CD14-positive monocyte (primary cell): Measurements from ENCODE around the gene PAM16. TPM values are rescaled to one million over a fixed set of nuclear protein-coding genes. Genes with fewer than 3 reads are reported as not detected.

Experiments
- DNase-seq, 3 donors: peaks; one replicate each; pipeline ENCODE4 v3.0.0-alpha.2; 2011 to 2022
- H2AFZ ChIP-seq: 2 replicates; pipeline ENCODE4 v1.6.0; 2012; ENCODE audit warnings: mild to moderate bottlenecking, low read depth, low read length, inconsistent platforms; ENCODE audit not compliant: insufficient read depth, poor library complexity, severe bottlenecking
- H3K27ac ChIP-seq, 2 donors: 1 replicate in 1 of 2; 2 replicates in 1 of 2; pipeline ENCODE4 v1.5.1; 2012 to 2013; ENCODE audit warnings: low read length in 2 of 2, control low read depth in 1 of 2, inconsistent platforms in 1 of 2, low read depth in 1 of 2, mild to moderate bottlenecking in 1 of 2
- H3K27me3 ChIP-seq, 2 donors: one replicate each; pipeline versions ENCODE4 v1.6.0 to v1.6.1; 2011 to 2013; ENCODE audit warnings: low read length in 2 of 2; ENCODE audit not compliant: control insufficient read depth in 2 of 2, insufficient read depth in 2 of 2
- H3K36me3 ChIP-seq, 2 donors: replicated peaks in 1 of 2; 1 replicate in 1 of 2; 2 replicates in 1 of 2; pipeline versions ENCODE4 v1.5.1 to v1.6.1; 2012 to 2013; ENCODE audit warnings: low read length in 2 of 2, control low read depth in 1 of 2, inconsistent platforms in 1 of 2, mild to moderate bottlenecking in 1 of 2; ENCODE audit not compliant: insufficient read depth in 2 of 2, control insufficient read depth in 1 of 2
- H3K4me1 ChIP-seq, 2 donors: 1 replicate in 1 of 2; 2 replicates in 1 of 2; pipeline versions ENCODE4 v1.5.1 to v1.6.1; 2012 to 2013; ENCODE audit warnings: low read length in 2 of 2, control low read depth in 1 of 2, inconsistent platforms in 1 of 2, mild to moderate bottlenecking in 1 of 2, moderate library complexity in 1 of 2; ENCODE audit not compliant: insufficient read depth in 2 of 2, control insufficient read depth in 1 of 2
- H3K4me2 ChIP-seq: replicated peaks from 2 replicates; pipeline ENCODE3; 2012; ENCODE audit warnings: low read length, moderate library complexity, mild to moderate bottlenecking; ENCODE audit not compliant: poor library complexity, severe bottlenecking; ENCODE audit errors: extremely low read depth
- H3K4me3 ChIP-seq, 3 experiments: fragments of 200-600 bp in 1 of 3; sonication (generic) in 1 of 3; replicated peaks in 1 of 3; 1 replicate in 2 of 3; 2 replicates in 1 of 3; pipeline ENCODE4 v1.5.1; 2011 to 2013; ENCODE audit warnings: low read length in 3 of 3, mild to moderate bottlenecking in 3 of 3, control low read depth in 2 of 3, low read depth in 2 of 3, inconsistent platforms in 1 of 3, moderate library complexity in 1 of 3
- H3K79me2 ChIP-seq: 2 replicates; pipeline ENCODE4 v1.6.0; 2012; ENCODE audit warnings: mild to moderate bottlenecking, control low read depth, inconsistent platforms, low read length, moderate library complexity; ENCODE audit not compliant: insufficient read depth
- H3K9ac ChIP-seq: 2 replicates; pipeline ENCODE4 v1.6.0; 2017; ENCODE audit warnings: low read length, mild to moderate bottlenecking; ENCODE audit not compliant: insufficient read depth, poor library complexity, severe bottlenecking
- H3K9me3 ChIP-seq, 2 donors: replicated peaks in 1 of 2; 1 replicate in 1 of 2; 2 replicates in 1 of 2; pipeline versions ENCODE4 v1.5.1 to v1.6.1; 2012 to 2013; ENCODE audit warnings: low read length in 2 of 2, control low read depth in 1 of 2; ENCODE audit not compliant: control insufficient read depth in 1 of 2, insufficient read depth in 1 of 2
- H4K20me1 ChIP-seq: 2 replicates; pipeline ENCODE4 v1.6.0; 2012; ENCODE audit warnings: mild to moderate bottlenecking, low read length, control low read depth, moderate library complexity; ENCODE audit not compliant: insufficient read depth
- H3K27ac Mint-ChIP-seq, 7 donors: one replicate each; pipeline ENCODE4 v1.8.0; 2020; ENCODE audit warnings: mild to moderate bottlenecking in 7 of 7, mixed read lengths in 7 of 7, moderate library complexity in 6 of 7, inconsistent platforms in 2 of 7
- H3K27me3 Mint-ChIP-seq, 3 donors: one replicate each; pipeline ENCODE4 v1.8.0; 2021 to 2022; ENCODE audit warnings: low read depth in 3 of 3, mild to moderate bottlenecking in 3 of 3, mixed read lengths in 3 of 3, moderate library complexity in 3 of 3, inconsistent platforms in 1 of 3
- H3K36me3 Mint-ChIP-seq, 2 donors: one replicate each; pipeline ENCODE4 v1.8.0; 2020; ENCODE audit warnings: mixed read lengths in 2 of 2, inconsistent platforms in 1 of 2, mild to moderate bottlenecking in 1 of 2
- H3K4me1 Mint-ChIP-seq: one replicate; pipeline ENCODE4 v1.8.0; 2020; ENCODE audit warnings: mild to moderate bottlenecking, mixed read lengths
- H3K4me3 Mint-ChIP-seq, 2 donors: one replicate each; pipeline ENCODE4 v1.8.0; 2020; ENCODE audit warnings: mild to moderate bottlenecking in 2 of 2, mixed read lengths in 2 of 2, moderate library complexity in 1 of 2
- H3K9me3 Mint-ChIP-seq, 7 donors: one replicate each; pipeline ENCODE4 v1.8.0; 2020 to 2022; ENCODE audit warnings: mixed read lengths in 7 of 7, mild to moderate bottlenecking in 6 of 7, moderate library complexity in 6 of 7, inconsistent platforms in 2 of 7
- WGBS: methylation state at CpG from one replicate; pipeline ENCODE4 v1.1.5; 2013; ENCODE audit warnings: missing lambda C conversion rate; ENCODE audit not compliant: insufficient coverage; 5-methylcytosine and 5-hydroxymethylcytosine counted together
- intact Hi-C, 2 donors: fragments of 100-400 bp; cut with micrococcal nuclease; formaldehyde crosslinking; loops; one replicate each; pipeline versions ENCODE4 v1.15.0 to v1.15.1; 2023
- polyA plus RNA-seq, 3 donors: library from polyadenylated mRNA; depleted of rRNA in 1 of 3; unstranded in 2 of 3; stranded (reverse) in 1 of 3; fragments of 300-500 nt in 2 of 3; fragments of >200 nt in 1 of 3; fragmentation: Illumina TruSeq in 2 of 3; gene quantifications; 1 replicate in 2 of 3; 2 replicates in 1 of 3; pipeline ENCODE4 v1.2.3, GENCODE V29; 2012 to 2021
- TF ChIP-seq, protein P1 (sequence below): fragments of 200-600 bp; IDR thresholded peaks from one replicate; pipeline ENCODE4 v1.8.0; 2022; ENCODE audit warnings: antibody characterized with exemption, mild to moderate bottlenecking

PAM16 gene
- polyA plus RNA-seq, 3 donors, result 34.3 to 37.6 (median 34.7) TPM

DNA sequence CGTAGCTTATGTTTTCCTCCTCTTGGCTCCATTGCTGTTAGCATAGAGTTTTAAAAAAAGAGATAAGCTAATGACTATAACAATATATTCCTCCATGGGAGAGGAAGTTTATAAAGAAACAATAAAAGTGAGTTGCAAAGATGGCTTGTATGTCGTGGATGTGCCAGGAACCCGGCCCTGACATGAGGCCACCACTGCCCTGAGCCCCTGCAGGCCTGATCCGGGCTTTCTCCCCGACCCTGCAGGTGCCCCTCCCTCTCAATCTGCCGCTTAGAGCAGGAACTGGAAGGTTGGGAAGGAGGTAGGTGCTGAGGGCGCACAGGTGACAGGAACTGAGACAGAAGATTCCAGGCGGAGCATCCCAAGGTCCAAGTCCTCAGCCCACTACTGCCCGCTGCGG, 11.7 kb downstream of the PAM16 start:
- peaks cover 0 to 2% of the 10 kb centered on the region in 2 donors for H3K4me1 ChIP-seq
- H3K79me2 ChIP-seq, result peaks cover 18% of the 10 kb centered on the region

DNA sequence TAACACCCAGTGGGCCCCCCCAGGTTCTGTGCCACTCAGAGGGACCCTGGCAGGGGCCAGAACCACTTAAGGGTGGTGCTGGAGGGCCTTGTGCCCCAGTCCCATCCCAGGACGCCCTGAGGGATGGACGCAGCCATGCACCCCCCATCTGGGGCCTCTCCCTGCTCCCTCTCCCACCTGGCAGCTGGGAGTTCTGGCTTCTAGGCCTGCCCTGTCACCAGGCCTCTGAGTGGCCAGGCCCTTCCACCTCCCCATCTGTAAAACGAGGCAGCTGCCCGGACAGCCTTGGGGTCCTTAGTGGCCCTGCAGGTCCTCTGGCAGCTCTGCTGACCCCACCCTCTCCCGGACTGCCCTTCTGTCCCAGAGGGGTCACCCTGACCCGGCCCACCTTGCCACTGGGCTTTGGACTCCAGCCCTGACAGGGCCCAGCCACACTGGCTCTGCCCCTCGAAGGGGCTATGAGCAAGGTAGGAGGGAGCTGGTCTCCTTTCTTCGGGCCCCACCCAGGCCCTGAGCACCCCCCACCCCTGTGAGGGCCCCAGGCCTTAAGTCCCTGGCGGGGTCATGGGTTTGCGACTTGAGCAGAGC, 12.3 kb downstream of the PAM16 start:
- TF ChIP-seq, protein P1, sequence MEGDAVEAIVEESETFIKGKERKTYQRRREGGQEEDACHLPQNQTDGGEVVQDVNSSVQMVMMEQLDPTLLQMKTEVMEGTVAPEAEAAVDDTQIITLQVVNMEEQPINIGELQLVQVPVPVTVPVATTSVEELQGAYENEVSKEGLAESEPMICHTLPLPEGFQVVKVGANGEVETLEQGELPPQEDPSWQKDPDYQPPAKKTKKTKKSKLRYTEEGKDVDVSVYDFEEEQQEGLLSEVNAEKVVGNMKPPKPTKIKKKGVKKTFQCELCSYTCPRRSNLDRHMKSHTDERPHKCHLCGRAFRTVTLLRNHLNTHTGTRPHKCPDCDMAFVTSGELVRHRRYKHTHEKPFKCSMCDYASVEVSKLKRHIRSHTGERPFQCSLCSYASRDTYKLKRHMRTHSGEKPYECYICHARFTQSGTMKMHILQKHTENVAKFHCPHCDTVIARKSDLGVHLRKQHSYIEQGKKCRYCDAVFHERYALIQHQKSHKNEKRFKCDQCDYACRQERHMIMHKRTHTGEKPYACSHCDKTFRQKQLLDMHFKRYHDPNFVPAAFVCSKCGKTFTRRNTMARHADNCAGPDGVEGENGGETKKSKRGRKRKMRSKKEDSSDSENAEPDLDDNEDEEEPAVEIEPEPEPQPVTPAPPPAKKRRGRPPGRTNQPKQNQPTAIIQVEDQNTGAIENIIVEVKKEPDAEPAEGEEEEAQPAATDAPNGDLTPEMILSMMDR, result no peak
- Histone ChIP-seq H3K9ac (no peak overlapping the region), H3K27ac (no peak overlapping the region), H2AFZ (no peak overlapping the region), H3K79me2 (peaks cover 12% of the 10 kb centered on the region), H3K4me3 (no peak overlapping the region), H4K20me1 (peaks cover 23% of the 10 kb centered on the region), H3K36me3 (peaks cover 43 to 48% of the 10 kb centered on the region in 2 donors), H3K9me3 (no peaks in the 10 kb centered on the region), H3K4me2 (no peak overlapping the region), H3K4me1 (no peaks in the 10 kb centered on the region), H3K27me3 (no peaks in the 10 kb centered on the region)
- peaks cover 2 to 3% (median 2%) of the 10 kb centered on the region in 3 donors for H3K27me3 Mint-ChIP-seq
- H3K4me3 Mint-ChIP-seq, result no peak overlapping the region
- H3K4me1 Mint-ChIP-seq, result no peaks in the 10 kb centered on the region
- DNase-seq, result no peak
- H3K9me3 Mint-ChIP-seq, result peaks cover 0 to 2% (median 0%) of the 10 kb centered on the region in 7 donors
- intact Hi-C loops, result no loop called here
- 96% methylated on average over 8 of the region's 10 CpGs for WGBS
- peak overlapping the region in 1 of 7 donors; percentile 8 for H3K27ac Mint-ChIP-seq
- H3K36me3 Mint-ChIP-seq, result peaks cover 26 to 41% of the 10 kb centered on the region in 2 donors

More for the DNA sequence above, 11.7 kb downstream of the PAM16 start:
- no peak for DNase-seq
- TF ChIP-seq, protein P1, result no peak
- Histone ChIP-seq H3K9me3 (no peaks in the 10 kb centered on the region), H2AFZ (no peak overlapping the region), H4K20me1 (peaks cover 30% of the 10 kb centered on the region), H3K36me3 (peaks cover 46 to 48% of the 10 kb centered on the region in 2 donors), H3K9ac (no peak overlapping the region), H3K27ac (no peak overlapping the region), H3K4me3 (no peak overlapping the region), H3K27me3 (no peaks in the 10 kb centered on the region), H3K4me2 (no peak overlapping the region)
- H3K27me3 Mint-ChIP-seq, result peaks cover 0 to 5% (median 2%) of the 10 kb centered on the region in 3 donors
- peak overlapping the region in 3 of 7 donors; percentile 41 to 63 (median 58) for H3K27ac Mint-ChIP-seq
- H3K4me3 Mint-ChIP-seq, result no peak overlapping the region
- no peaks in the 10 kb centered on the region for H3K4me1 Mint-ChIP-seq
- peaks cover 0 to 2% (median 0%) of the 10 kb centered on the region in 7 donors for H3K9me3 Mint-ChIP-seq
- H3K36me3 Mint-ChIP-seq, result peaks cover 26 to 42% of the 10 kb centered on the region in 2 donors
- intact Hi-C loops, result no loop called here
- 100% methylated on average over 4 of the region's 10 CpGs for WGBS
